Activated CD4-positive, alpha-beta T cell treated with anti-CD3 and anti-CD28 coated beads, Interleukin-2, amount 10 ng/mL, durations not matched to agents 24 days and 14 days (primary cell): Measurements from ENCODE around the gene TDRKH. TPM values are rescaled to one million over a fixed set of nuclear protein-coding genes. Genes with fewer than 3 reads are reported as not detected.

Source experiments
- DNase-seq: peaks from one replicate; pipeline ENCODE4 v3.0.0; 2022
- H3K27ac Mint-ChIP-seq: one replicate; pipeline ENCODE4 v1.8.0; 2022; ENCODE audit warnings: mild to moderate bottlenecking, mixed read lengths
- H3K27me3 Mint-ChIP-seq: one replicate; pipeline ENCODE4 v1.8.0; 2022; ENCODE audit warnings: mixed read lengths
- H3K36me3 Mint-ChIP-seq: one replicate; pipeline ENCODE4 v1.8.0; 2022; ENCODE audit warnings: low read depth, mild to moderate bottlenecking, mixed read lengths
- H3K4me1 Mint-ChIP-seq: one replicate; pipeline ENCODE4 v1.8.0; 2021; ENCODE audit warnings: mixed read lengths
- H3K4me3 Mint-ChIP-seq: one replicate; pipeline ENCODE4 v1.8.0; 2022; ENCODE audit warnings: mild to moderate bottlenecking, moderate library complexity, mixed read lengths
- H3K9me3 Mint-ChIP-seq: one replicate; pipeline ENCODE4 v1.8.0; 2021; ENCODE audit warnings: mixed read lengths
- intact Hi-C: fragments of 100-400 bp; cut with micrococcal nuclease; formaldehyde crosslinking; loops from one replicate; pipeline ENCODE4 v1.15.1; 2023
- total RNA-seq: library from RNA; stranded (reverse); gene quantifications from 2 replicates; pipeline ENCODE4 v1.2.3, GENCODE V29; 2022

Gene TDRKH
- total RNA-seq, 1 donor from 2014 or later: 13.3 TPM

GRCh38 chr1:151816548-151817352 lies 26.4 kb upstream of the TDRKH start:
- H3K27ac Mint-ChIP-seq: no peak overlapping the region
- DNase-seq: no peak
- no peak overlapping the region for H3K4me3 Mint-ChIP-seq
- H3K36me3 Mint-ChIP-seq: no peaks in the 10 kb centered on the region
- H3K27me3 Mint-ChIP-seq: no peaks in the 10 kb centered on the region
- H3K9me3 Mint-ChIP-seq: no peaks in the 10 kb centered on the region
- intact Hi-C loops: no loop called here
- H3K4me1 Mint-ChIP-seq: peaks cover 40% of the 10 kb centered on the region

- peak overlapping the region; percentile 18 for H3K4me3 Mint-ChIP-seq
- H3K9me3 Mint-ChIP-seq: no peaks in the 10 kb centered on the region
- peak; percentile 78 for DNase-seq
- H3K36me3 Mint-ChIP-seq: no peaks in the 10 kb centered on the region
- peak overlapping the region; percentile 30 for H3K27ac Mint-ChIP-seq
- intact Hi-C loops: no loop called here
- peaks cover 31% of the 10 kb centered on the region for H3K4me1 Mint-ChIP-seq
- no peaks in the 10 kb centered on the region for H3K27me3 Mint-ChIP-seq
These were observed 25.5 kb upstream of the TDRKH start for GRCh38 chr1:151815716-151816327.

GRCh38 chr1:151814971-151815545 lies 24.8 kb upstream of the TDRKH start:
- Mint-ChIP-seq H3K27me3 (no peaks in the 10 kb centered on the region), H3K4me1 (peaks cover 23% of the 10 kb centered on the region), H3K36me3 (no peaks in the 10 kb centered on the region), H3K9me3 (no peaks in the 10 kb centered on the region), H3K4me3 (no peak overlapping the region), H3K27ac (no peak overlapping the region)
- intact Hi-C loops: no loop called here
- no peak for DNase-seq

- no peaks in the 10 kb centered on the region for H3K27me3 Mint-ChIP-seq
- no peaks in the 10 kb centered on the region for H3K36me3 Mint-ChIP-seq
- intact Hi-C loops: no loop called here
- DNase-seq: no peak
- H3K9me3 Mint-ChIP-seq: no peaks in the 10 kb centered on the region
- peaks cover 18% of the 10 kb centered on the region for H3K4me1 Mint-ChIP-seq
- no peak overlapping the region for H3K4me3 Mint-ChIP-seq
- no peak overlapping the region for H3K27ac Mint-ChIP-seq
These were observed 24.1 kb upstream of the TDRKH start for GRCh38 chr1:151814426-151814825.

GRCh38 chr1:151813271-151813977 lies 23.1 kb upstream of the TDRKH start:
- Mint-ChIP-seq H3K4me3 (no peak overlapping the region), H3K9me3 (no peaks in the 10 kb centered on the region), H3K4me1 (peaks cover 18% of the 10 kb centered on the region), H3K27me3 (peaks cover under 1% of the 10 kb centered on the region), H3K27ac (no peak overlapping the region), H3K36me3 (no peaks in the 10 kb centered on the region)
- intact Hi-C loops: no loop called here
- no peak for DNase-seq

GRCh38 chr1:151811181-151811580 lies 20.9 kb upstream of the TDRKH start:
- DNase-seq: no peak
- intact Hi-C loops: no loop called here
- Mint-ChIP-seq H3K27me3 (peaks cover 3% of the 10 kb centered on the region), H3K4me3 (no peak overlapping the region), H3K9me3 (no peaks in the 10 kb centered on the region), H3K36me3 (no peaks in the 10 kb centered on the region), H3K4me1 (peaks cover 12% of the 10 kb centered on the region), H3K27ac (no peak overlapping the region)

- H3K4me3 Mint-ChIP-seq: no peak overlapping the region
- no peaks in the 10 kb centered on the region for H3K36me3 Mint-ChIP-seq
- intact Hi-C loops: no loop called here
- no peak overlapping the region for H3K27ac Mint-ChIP-seq
- DNase-seq: no peak
- peaks cover 4% of the 10 kb centered on the region for H3K4me1 Mint-ChIP-seq
- peaks cover 3% of the 10 kb centered on the region for H3K27me3 Mint-ChIP-seq
- H3K9me3 Mint-ChIP-seq: no peaks in the 10 kb centered on the region
These were observed 19.8 kb upstream of the TDRKH start for GRCh38 chr1:151809985-151810556.

GRCh38 chr1:151809290-151809984 lies 19.1 kb upstream of the TDRKH start:
- no peaks in the 10 kb centered on the region for H3K36me3 Mint-ChIP-seq
- H3K27me3 Mint-ChIP-seq: peaks cover 6% of the 10 kb centered on the region
- H3K4me1 Mint-ChIP-seq: peaks cover 4% of the 10 kb centered on the region
- H3K27ac Mint-ChIP-seq: no peak overlapping the region
- H3K9me3 Mint-ChIP-seq: no peaks in the 10 kb centered on the region
- intact Hi-C loops: no loop called here
- DNase-seq: no peak
- H3K4me3 Mint-ChIP-seq: no peak overlapping the region

- intact Hi-C loops: no loop called here
- H3K36me3 Mint-ChIP-seq: no peaks in the 10 kb centered on the region
- peaks cover 3% of the 10 kb centered on the region for H3K4me1 Mint-ChIP-seq
- DNase-seq: no peak
- no peak overlapping the region for H3K4me3 Mint-ChIP-seq
- H3K27ac Mint-ChIP-seq: no peak overlapping the region
- peaks cover 10% of the 10 kb centered on the region for H3K27me3 Mint-ChIP-seq
- H3K9me3 Mint-ChIP-seq: no peaks in the 10 kb centered on the region
These were observed 17.5 kb upstream of the TDRKH start for GRCh38 chr1:151807766-151808165.

- no peak for DNase-seq
- H3K27ac Mint-ChIP-seq: no peak overlapping the region
- intact Hi-C loops: no loop called here
- peaks cover 10% of the 10 kb centered on the region for H3K27me3 Mint-ChIP-seq
- no peaks in the 10 kb centered on the region for H3K9me3 Mint-ChIP-seq
- no peaks in the 10 kb centered on the region for H3K36me3 Mint-ChIP-seq
- peaks cover 2% of the 10 kb centered on the region for H3K4me1 Mint-ChIP-seq
- H3K4me3 Mint-ChIP-seq: no peak overlapping the region
These were observed 16.8 kb upstream of the TDRKH start for GRCh38 chr1:151807131-151807530.

GRCh38 chr1:151806170-151806569 lies 15.9 kb upstream of the TDRKH start:
- H3K27me3 Mint-ChIP-seq: peaks cover 10% of the 10 kb centered on the region
- H3K36me3 Mint-ChIP-seq: no peaks in the 10 kb centered on the region
- H3K4me1 Mint-ChIP-seq: peaks cover 2% of the 10 kb centered on the region
- DNase-seq: no peak
- H3K9me3 Mint-ChIP-seq: no peaks in the 10 kb centered on the region
- intact Hi-C loops: no loop called here
- no peak overlapping the region for H3K27ac Mint-ChIP-seq
- no peak overlapping the region for H3K4me3 Mint-ChIP-seq

- Mint-ChIP-seq H3K27ac (no peak within 1 kb of the TSS), H3K4me3 (no peak within 1 kb of the TSS), H3K27me3 (peaks cover 14% of the 10 kb centered on the region), H3K9me3 (no peaks in the 10 kb centered on the region), H3K36me3 (no peaks in the 10 kb centered on the region), H3K4me1 (peaks cover 3% of the 10 kb centered on the region)
- intact Hi-C loops: no loop called here
- DNase-seq: no peak
These were observed 14.9 kb upstream of the TDRKH start, which contains the start of gene LINGO4 for GRCh38 chr1:151805066-151805820. TSS of gene LINGO4 (minus strand) at chr1:151805419. CDS start at chr1:151802704, 2,715 bp downstream.
